Esophagus squamous epithelium (tissue), 4 donors: Measurements from ENCODE around the gene OBSCN.

Source experiments
- POLR2A ChIP-seq, 4 donors: fragments of 450-650 bp; IDR thresholded peaks; one replicate each; pipeline ENCODE4 v1.6.1; 2017; ENCODE audit warnings: antibody characterized with exemption in 4 of 4, mild to moderate bottlenecking in 4 of 4, moderate library complexity in 3 of 4
- TF ChIP-seq, protein P1 (sequence below), 6 experiments: fragments of 450-650 bp in 4 of 6; fragments of 200-600 bp in 2 of 6; sonication (generic) in 2 of 6; IDR thresholded peaks; one replicate each; pipeline ENCODE4 v1.5.1; 2016 to 2019; ENCODE audit warnings: antibody characterized with exemption in 6 of 6, mild to moderate bottlenecking in 4 of 6, moderate library complexity in 4 of 6

- TF ChIP-seq POLR2A (IDR thresholded peaks at IDR 0.05): no peak
- TF ChIP-seq, protein P1, sequence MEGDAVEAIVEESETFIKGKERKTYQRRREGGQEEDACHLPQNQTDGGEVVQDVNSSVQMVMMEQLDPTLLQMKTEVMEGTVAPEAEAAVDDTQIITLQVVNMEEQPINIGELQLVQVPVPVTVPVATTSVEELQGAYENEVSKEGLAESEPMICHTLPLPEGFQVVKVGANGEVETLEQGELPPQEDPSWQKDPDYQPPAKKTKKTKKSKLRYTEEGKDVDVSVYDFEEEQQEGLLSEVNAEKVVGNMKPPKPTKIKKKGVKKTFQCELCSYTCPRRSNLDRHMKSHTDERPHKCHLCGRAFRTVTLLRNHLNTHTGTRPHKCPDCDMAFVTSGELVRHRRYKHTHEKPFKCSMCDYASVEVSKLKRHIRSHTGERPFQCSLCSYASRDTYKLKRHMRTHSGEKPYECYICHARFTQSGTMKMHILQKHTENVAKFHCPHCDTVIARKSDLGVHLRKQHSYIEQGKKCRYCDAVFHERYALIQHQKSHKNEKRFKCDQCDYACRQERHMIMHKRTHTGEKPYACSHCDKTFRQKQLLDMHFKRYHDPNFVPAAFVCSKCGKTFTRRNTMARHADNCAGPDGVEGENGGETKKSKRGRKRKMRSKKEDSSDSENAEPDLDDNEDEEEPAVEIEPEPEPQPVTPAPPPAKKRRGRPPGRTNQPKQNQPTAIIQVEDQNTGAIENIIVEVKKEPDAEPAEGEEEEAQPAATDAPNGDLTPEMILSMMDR (IDR thresholded peaks at IDR 0.05): no peak
Observed at GRCh38 chr1:228350179-228350742, 142.4 kb downstream of the OBSCN start.
